ENCODE data around the gene DIAPH1. TPM values are rescaled to one million over a fixed set of nuclear protein-coding genes. Genes with fewer than 3 reads are reported as not detected.

Gene DIAPH1
- total RNA-seq, 1 donor from 2014 or later, result 43.0 TPM

GRCh38 chr5:141504216-141504615, 114.6 kb downstream of the DIAPH1 start:
- TF ChIP-seq CTCF (IDR thresholded peaks at IDR 0.05; ENCODE audit: unreplicated experiment), result no peak
- H3K4me3 Mint-ChIP-seq, result no peak overlapping the region
- H3K4me1 Mint-ChIP-seq, result peaks cover 29% of the 10 kb centered on the region
- no peak for DNase-seq (ENCODE audit: low spot score in 2 of 2, unreplicated experiment in 2 of 2)
- no peaks in the 10 kb centered on the region for H3K9me3 Mint-ChIP-seq
- peaks cover 6% of the 10 kb centered on the region for H3K36me3 Mint-ChIP-seq
- no peak overlapping the region for H3K27ac Mint-ChIP-seq
- H3K27me3 Mint-ChIP-seq (ENCODE audit: low read depth), result no peaks in the 10 kb centered on the region

- Mint-ChIP-seq H3K27ac (peak overlapping the region; percentile 8), H3K4me3 (no peak overlapping the region), H3K36me3 (peaks cover 9% of the 10 kb centered on the region), H3K4me1 (peaks cover 23% of the 10 kb centered on the region), H3K9me3 (no peaks in the 10 kb centered on the region), H3K27me3 (ENCODE audit: low read depth) (no peaks in the 10 kb centered on the region)
- no peak for DNase-seq (ENCODE audit: low spot score in 2 of 2, unreplicated experiment in 2 of 2)
- TF ChIP-seq CTCF (IDR thresholded peaks at IDR 0.05; ENCODE audit: unreplicated experiment), result no peak
Observed at GRCh38 chr5:141503681-141504080, 115.1 kb downstream of the DIAPH1 start.

- TF ChIP-seq CTCF (IDR thresholded peaks at IDR 0.05; ENCODE audit: unreplicated experiment), result no peak
- Mint-ChIP-seq H3K27ac (no peak overlapping the region), H3K36me3 (peaks cover 16% of the 10 kb centered on the region), H3K4me1 (peaks cover 5% of the 10 kb centered on the region), H3K27me3 (ENCODE audit: low read depth) (no peaks in the 10 kb centered on the region), H3K9me3 (no peaks in the 10 kb centered on the region), H3K4me3 (no peak overlapping the region)
- DNase-seq (ENCODE audit: low spot score in 2 of 2, unreplicated experiment in 2 of 2), result no peak
Observed at GRCh38 chr5:141501761-141502160, 117.0 kb downstream of the DIAPH1 start.

GRCh38 chr5:141496038-141496437, 122.8 kb downstream of the DIAPH1 start:
- peak overlapping the region; percentile 32 for H3K4me3 Mint-ChIP-seq
- no peaks in the 10 kb centered on the region for H3K9me3 Mint-ChIP-seq
- H3K27ac Mint-ChIP-seq, result peak overlapping the region; percentile 84
- no peak for TF ChIP-seq CTCF (IDR thresholded peaks at IDR 0.05; ENCODE audit: unreplicated experiment)
- H3K4me1 Mint-ChIP-seq, result peaks cover 25% of the 10 kb centered on the region
- peak in 1 of 2 experiments; percentile 61 for DNase-seq (ENCODE audit: low spot score in 2 of 2, unreplicated experiment in 2 of 2)
- peaks cover 16% of the 10 kb centered on the region for H3K36me3 Mint-ChIP-seq
- no peaks in the 10 kb centered on the region for H3K27me3 Mint-ChIP-seq (ENCODE audit: low read depth)

GRCh38 chr5:141495453-141495811, 123.4 kb downstream of the DIAPH1 start:
- H3K9me3 Mint-ChIP-seq, result no peaks in the 10 kb centered on the region
- peaks cover 22% of the 10 kb centered on the region for H3K36me3 Mint-ChIP-seq
- H3K4me1 Mint-ChIP-seq, result peaks cover 25% of the 10 kb centered on the region
- H3K4me3 Mint-ChIP-seq, result peak overlapping the region; percentile 63
- TF ChIP-seq CTCF (IDR thresholded peaks at IDR 0.05; ENCODE audit: unreplicated experiment), result no peak
- DNase-seq (ENCODE audit: low spot score in 2 of 2, unreplicated experiment in 2 of 2), result no peak
- no peaks in the 10 kb centered on the region for H3K27me3 Mint-ChIP-seq (ENCODE audit: low read depth)
- H3K27ac Mint-ChIP-seq, result peak overlapping the region; percentile 84

Measured in mesothelial cell of epicardium (in vitro differentiated cells).